NK-92 treated with Interleukin-12 subunit alpha and Interleukin-12 subunit beta, amount 100 ng/mL, for 24 hours (cell line): ENCODE data around the gene TIPIN.
"Not testable (repeated sequence)": the region's sequence is repeated elsewhere in the genome, so short reads cannot be mapped to it uniquely, and the experiment has no call there.

Experiments
- DNase-seq: peaks from one replicate; lab custom pipeline; 2025; lab: John Stamatoyannopoulos, UW

TIPIN gene

DNA sequence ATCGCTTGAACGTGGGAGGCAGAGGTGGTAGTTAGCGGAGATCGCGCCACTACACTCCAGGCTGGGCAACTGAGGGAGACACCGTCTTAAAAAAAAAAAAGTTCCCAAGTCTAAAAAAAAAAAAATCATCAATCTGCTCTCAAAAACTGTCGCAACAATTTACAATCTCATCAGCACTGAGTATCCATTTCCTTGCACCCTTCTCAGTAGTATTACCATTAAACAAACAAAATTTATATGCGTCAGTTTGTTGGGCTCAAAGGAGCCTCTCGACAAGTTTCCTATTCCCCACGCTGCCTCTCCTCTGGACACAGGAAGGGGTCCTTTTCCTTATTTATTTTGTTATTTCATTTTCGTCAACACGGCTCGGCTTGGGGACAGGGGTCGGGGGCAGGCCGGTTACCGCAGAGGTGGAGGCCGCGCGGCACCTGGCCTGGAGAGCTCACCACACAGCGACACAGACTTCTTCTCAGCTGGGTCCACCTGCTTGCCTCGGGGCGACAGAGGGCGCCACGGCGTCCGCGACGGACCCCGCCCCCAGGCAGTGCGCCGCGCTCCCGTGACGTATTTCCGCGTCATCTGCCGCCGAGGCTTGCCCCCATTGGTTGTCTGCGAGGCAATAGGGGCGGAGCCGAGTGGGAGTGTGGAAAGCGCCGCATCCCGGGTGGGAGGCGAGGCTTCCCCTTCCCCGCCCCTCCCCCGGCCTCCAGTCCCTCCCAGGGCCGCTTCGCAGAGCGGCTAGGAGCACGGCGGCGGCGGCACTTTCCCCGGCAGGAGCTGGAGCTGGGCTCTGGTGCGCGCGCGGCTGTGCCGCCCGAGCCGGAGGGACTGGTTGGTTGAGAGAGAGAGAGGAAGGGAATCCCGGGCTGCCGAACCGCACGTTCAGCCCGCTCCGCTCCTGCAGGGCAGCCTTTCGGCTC is 30.0 kb upstream of the TIPIN start, which contains the start of gene MAP2K1:
MAP2K1 (plus strand) TSS at position 709 of the 920 bp plus-strand sequence. CDS start 436 bp downstream, outside the sequence.
- peak; percentile 98 for DNase-seq

DNA sequence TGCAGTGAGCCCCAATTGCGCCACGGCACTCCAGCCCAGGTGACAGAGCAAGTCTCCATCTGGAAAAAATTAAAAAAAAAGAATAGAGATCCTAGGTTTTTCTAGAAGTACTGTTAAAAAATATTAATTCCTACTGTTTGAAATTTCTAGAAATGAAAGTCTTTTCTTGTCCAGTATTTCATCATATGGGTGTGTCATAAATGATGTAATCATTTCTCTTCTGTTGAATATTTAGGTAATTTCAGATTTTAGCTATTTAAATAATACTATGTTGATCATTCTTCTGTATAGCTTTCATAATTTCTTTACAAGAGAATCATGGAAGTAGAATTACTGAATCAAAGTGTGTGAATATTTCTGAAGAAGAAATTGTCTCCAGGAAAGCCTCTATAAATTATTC is 24.9 kb upstream of the TIPIN start:
- not testable (repeated sequence) for DNase-seq

DNA sequence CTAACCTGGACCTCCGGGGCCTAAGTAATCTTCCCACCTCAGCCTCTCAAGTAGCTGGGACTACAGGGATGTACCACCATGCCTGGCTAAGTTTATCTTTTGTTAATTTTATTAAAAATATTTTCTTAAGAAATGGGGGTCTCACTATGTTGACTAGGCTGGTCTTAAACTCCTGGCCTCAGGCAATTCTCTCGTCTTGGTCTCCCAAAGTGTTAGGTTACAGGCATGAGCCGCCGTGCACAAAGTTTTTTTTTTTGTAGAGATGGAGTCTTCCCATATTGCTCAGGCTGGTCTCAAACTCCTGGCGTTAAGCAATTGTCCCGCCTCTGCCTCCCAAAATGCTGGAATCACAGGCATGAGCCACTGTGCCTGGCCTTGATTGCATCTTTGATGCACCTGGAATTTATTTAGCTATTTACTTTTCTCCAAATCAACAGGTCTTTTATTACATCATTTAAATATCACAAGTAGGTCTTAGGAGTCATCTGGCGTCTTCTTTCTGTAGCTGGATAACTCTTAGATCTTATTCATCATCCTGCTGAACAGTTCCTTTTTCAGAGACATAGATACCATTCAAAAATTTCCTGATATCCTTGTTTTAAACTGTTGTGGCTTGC is 22.4 kb upstream of the TIPIN start:
- DNase-seq, result no peak

DNA sequence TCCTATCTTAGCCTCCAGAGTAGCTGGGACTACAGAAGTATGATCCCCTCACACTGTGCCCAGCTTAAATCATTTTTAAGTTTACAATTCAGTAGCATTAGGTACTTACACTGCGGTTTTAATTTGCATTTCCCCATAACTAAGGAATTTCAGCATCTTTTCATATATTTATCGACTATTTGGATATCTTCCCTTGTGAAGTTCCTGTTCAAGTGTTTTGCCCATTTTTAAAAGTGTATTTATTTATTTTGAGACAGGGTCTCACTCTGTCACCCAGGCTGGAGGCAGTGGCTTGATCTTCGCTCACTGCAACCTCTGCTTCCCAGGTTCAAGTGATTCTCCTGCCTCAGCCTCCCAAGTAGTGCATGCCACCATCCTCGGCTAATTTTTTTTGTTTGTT is 17.7 kb upstream of the TIPIN start:
- DNase-seq, result no peak

DNA sequence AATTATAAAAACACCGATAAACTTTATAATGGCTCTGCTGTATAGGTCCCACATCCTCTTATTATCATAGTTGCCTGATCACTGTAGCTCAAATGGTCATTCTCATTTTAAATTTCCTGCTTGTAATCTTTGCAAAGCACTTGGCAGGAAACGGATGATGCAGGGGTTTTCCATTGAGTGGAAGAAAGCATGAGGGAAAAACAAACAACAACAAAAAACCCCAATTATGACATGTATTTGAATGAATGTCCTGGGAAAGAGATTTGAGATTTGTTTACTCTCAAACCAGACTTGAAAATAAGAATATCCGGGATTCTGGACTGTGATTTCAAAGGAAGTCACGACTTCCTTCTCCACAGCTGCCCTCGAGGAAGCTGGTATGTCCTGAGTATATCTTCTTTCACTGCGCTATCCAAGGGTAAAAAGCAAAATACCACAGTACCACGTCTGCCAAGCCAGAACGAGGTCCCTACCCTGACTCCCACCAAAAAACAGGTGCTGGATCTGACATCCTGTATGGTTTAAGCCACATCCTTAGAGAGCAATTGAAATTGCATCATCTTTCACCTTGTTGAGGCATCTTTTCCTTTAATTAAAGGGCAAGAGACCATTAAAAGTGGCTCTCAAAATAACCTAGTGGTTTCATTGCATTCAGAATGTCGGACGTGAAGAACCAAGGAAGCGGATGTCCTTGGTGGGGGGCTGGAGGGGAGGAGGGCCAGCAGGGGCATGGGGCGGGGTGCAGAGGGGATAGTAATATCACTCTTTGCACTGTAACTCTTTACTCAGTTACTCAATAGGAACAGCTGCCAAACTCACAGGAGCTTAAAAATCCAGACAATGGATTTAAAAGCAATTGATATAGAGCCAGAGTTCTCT is 13.5 kb upstream of the TIPIN start:
- no peak for DNase-seq

DNA sequence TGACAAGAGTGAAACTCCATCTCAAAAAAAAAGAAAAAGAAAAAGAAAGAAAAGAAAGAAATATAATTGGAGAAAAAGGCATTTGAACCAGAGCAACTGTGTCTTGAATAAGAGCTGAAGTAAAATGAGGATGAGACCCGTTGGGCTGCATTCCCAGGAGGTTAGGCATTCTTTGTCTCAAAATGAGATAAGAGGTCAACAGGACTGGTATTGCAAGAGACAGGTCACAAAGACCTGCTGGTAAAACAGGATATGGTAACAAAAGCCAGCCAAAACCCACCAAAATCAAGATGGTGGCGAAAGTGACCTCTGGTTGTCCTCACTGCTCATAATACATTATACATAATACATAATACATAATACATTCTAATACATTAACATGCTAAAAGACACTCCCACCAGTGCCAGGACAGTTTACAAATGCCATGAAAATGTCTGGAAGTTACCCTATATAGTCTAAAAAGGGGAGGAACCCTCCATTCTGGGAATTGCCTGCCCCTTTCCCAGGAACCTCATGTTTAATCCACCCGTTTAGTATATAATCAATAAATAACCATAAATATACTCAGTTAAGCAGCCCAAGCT is 8.6 kb upstream of the TIPIN start:
- no peak for DNase-seq

DNA sequence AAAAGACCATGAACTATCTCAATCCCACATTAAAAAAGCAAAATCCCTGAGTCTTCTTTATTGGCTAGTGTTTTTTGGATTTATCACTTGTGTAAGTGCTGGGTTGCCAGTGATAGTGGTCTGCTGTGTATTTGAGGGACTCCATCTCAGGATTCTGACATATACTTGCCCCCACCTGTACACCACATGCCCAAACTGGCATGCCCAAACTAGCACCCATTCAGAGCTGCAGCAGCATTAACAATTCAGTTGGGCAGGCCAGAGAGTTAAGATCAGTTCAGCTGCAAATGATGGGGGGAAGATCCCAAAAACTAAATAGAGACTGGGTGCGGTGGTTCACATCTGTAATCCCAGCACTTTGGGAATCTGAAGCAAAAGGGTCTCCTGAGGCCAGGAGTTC is 6.3 kb upstream of the TIPIN start:
- DNase-seq, result no peak

DNA sequence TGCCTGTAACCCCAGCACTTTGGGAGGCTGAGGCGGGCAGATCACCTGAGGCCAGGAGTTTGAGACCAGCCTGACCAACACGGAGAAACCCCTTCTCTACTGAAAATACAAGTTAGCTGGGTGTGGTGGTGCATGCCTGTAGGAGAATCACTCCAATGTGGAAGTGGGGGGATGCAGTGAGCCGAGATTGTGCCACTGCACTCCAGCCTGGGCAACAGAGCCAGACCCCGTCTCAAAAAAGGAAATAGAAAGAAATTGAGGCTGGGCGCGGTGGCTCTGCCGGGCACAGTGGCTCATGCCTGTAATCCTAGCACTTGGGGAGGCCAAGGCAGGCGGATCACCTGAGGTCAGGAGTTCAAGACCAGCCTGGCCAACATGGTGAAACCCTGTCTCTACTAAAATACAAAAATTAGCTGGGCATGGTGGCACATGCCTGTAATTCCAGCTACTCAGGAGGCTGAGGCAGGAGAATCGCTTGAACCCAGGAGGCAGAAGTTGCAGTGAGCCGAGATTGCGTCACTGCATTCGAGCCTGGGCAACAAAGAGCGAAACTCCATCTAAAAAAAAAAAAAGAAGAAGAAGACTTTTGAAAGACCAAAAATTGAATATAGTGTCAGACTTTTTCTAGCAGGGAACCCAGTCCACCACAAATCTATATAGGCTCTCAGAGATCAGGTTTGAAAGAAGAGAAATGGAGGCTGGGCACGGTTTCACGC is 5.4 kb upstream of the TIPIN start:
- not testable (repeated sequence) for DNase-seq

DNA sequence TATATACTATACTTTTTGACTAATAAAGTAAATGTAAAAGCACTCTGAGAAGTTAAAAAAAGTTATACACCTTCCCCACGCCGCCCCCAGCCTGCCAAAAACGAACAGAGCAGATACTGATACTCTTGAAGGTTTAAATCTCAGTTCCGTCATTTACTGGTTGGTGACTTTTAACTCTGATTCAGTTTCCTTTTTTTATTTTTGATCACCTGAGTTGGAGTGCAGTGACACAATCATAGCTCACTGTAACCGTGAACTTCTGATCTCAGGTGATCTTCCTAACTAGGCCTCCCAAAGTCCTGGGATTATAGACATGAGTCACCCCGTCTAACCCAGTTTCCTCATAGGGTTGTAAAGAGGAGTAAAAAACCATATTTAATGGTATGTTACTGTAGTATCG is 3.3 kb upstream of the TIPIN start:
- no peak for DNase-seq

DNA sequence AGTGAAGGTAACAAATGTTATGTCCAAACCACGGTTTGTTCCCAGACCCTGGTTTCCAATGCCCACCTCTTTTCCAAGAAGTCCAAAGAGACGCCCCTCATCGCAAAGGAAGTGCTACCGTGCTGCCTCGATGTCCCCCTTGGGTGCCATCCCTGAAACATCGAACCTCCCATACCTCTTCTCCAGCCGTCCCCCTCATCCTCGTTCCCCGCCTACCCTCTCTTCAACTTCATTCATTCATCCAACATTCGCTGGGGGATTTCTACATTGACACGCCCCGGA is 467 bp downstream of the TIPIN start:
- DNase-seq, result no peak

DNA sequence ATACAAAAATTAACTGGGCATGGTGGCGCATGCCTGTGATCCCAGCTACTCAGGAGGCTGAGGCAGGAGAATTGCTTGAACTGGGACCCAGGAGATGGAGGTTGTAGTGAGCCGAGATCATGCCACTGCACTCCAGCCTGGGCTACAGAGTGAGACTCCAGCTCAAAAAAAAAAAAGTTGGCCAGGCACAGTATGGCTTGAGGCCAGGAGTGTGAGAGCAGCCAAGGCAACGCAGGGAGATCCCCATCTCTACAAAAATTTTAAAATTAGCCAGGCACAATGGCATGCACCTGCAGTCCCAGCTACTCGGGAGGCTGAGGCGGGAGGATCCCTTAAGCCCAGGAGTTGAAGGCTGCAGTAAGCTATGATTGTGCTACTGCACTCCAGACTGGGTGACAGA is 8.0 kb downstream of the TIPIN start:
- DNase-seq, result not testable (repeated sequence)

DNA sequence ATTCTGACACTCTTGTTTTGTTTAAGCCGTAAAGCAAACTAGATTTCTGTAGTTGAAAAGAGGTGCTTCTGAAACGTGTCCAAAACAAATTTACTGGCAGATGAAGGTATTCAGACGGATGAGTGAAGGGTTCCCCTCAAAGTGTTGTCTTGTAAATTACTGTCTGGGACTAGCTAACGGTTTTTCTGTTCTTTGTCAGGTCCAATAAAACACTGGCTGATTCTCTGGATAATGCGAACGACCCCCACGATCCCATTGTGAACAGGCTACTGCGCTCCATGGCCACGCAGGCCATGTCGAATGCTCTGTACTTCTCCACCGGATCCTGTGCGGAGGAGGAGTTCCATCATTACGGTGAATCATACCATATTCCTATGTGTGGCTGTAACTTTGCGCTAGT is 27.7 kb downstream of the TIPIN start:
- no peak for DNase-seq

DNA sequence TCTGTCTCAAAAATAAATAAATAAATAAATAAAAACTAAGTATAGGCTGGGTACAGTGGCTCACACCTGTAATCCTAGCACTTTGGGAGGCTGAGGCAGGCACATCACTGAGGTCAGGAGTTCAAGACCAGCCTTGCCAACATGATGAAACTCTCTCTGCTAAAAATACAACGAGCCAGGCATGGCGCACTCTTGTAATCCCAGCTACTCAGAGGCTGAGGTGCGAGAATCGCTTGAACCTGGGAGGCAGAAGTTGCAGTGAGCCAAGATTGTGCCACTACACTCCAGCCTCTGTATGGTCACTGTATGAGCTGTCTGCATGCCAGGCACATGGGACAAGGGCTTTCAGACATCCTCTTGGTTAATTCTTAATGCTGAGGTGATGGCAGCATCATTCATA is 28.7 kb downstream of the TIPIN start:
- DNase-seq, result no peak

DNA sequence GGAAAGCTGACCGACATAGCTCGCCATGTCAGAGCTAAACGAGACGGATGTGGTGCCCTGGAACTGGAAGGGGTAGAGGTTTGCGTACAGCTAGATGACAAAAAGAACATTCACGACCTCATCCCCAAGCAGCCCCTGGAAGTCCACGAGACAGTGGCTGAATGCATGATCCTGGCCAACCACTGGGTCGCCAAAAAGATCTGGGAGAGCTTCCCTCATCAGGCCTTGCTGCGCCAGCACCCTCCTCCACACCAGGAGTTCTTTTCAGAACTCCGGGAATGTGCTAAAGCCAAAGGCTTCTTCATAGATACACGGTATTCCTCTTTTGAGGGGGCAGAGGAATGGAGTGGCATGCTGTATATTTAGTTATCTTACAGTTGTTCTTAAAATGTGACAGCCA is 30.4 kb downstream of the TIPIN start:
- no peak for DNase-seq

DNA sequence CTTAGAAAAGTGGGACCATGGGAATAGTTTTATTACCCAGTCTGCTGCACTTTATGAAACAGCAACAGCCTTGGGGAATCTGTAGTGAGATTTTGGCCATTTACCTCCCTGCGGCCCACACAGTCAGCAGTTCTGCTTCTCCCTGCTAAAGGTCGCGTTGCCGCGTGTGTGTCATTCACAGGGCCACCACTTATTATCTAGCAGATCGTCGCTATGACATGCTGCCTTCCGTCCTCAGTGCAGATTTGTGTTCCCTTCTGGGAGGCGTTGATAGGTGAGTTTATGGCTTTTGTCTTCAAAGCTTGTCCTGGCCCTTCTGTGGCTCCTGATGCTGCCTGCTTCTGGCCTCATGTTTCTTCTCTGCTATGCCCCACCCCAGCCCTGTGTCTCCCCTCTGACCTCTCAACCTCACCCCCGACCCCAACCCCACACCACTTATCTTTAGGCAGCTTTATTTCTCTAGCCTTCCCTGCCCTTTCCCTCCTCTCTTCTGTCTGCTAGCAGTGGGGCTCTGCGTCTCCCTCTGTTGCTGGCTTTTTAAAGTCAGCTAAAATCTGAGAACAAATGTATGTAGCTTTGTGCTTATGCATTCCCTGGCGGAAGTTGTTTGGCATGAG is 33.1 kb downstream of the TIPIN start:
- DNase-seq, result no peak

DNA sequence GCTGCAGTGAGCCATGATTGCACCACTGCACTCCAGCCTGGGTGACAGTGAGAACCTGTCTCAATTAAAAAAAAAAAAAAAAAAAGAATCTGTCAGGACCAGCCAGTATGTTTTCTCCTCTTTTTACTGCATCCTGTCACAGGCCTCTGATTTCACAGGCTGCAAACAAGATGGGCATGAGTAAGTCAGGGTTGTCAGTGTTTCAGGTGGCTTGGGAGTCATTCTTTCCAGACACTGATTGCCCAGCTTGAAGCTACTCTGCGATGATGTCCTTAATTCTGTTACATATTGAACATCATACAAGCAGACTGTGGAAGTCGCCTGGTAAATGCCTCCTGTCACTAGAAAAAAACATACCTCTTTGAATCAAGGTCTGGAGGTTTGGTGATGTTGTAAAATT is 44.3 kb downstream of the TIPIN start:
- no peak for DNase-seq

DNA sequence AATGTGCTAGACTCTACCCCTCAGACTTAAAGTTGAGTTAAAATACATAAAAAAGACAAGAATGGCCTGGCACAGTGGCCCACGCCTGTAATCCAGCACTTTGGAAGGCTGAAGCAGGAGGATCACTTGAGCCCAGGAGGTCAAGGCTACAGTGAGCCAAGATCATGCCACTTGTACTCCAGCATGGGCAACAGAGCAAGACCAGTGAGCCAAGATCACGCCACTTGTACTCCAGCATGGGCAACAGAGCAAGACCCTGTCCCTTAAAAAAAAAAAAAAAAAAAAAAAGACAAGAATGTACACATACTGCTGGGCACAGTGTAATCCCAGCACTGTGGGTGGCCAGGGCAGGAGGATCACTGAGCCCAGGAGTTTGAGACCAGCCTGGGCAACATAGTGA is 45.7 kb downstream of the TIPIN start:
- DNase-seq, result no peak

DNA sequence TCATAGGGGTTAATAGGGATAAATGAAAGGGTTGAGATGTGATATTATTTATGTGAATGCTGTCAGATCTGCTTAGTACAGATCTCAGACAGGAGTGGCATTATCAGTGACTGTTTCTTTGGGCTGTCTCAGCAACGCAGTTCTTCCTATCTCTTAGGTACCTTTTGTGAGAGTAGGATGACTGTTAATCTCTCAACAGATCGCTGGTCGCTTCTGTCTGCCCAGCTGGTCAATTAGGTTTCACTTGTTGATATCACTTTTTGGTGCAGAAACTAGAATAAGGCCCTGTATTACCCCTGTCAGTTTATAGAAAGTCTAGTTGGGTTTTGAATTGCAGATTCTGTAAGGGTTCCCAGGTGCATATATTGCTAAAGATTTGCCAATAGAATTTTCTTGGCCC is 46.7 kb downstream of the TIPIN start:
- DNase-seq, result no peak

DNA sequence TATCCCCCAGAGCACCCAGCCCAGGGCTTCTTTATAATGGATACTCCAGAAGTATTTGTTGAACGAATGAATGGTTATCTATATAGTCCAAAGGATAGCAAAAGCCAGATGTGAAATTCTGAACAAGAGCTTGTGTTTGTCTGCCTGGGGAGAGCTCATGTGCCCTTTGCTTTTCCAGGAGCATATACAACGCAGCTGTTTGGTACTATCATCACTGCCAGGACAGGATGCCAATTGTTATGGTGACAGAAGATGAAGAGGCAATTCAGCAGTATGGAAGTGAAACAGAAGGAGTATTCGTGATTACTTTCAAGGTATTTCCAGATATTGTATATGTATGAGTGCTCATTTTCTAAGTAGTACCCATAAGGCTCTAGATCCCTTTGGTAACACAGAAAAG is 48.0 kb downstream of the TIPIN start:
- no peak for DNase-seq

DNA sequence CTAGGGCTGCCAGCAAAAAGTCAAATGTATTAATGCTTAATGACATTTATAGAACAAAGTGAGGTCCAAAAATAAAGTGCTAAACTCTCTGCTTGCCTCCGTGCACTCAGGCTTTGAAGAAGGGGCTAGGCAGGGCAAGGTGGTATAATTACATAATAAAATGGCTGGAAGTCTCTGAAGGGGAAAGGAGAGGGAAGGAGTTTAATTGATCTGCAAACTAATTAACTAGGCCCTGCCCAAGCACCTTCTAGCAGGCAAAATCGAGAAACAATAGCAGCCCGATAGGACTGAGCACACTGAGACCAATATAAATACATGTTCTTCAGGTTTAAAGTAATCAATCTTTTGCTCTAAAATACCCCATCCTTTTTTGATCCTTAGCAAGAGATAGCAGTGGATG is 50.1 kb downstream of the TIPIN start:
- no peak for DNase-seq

DNA sequence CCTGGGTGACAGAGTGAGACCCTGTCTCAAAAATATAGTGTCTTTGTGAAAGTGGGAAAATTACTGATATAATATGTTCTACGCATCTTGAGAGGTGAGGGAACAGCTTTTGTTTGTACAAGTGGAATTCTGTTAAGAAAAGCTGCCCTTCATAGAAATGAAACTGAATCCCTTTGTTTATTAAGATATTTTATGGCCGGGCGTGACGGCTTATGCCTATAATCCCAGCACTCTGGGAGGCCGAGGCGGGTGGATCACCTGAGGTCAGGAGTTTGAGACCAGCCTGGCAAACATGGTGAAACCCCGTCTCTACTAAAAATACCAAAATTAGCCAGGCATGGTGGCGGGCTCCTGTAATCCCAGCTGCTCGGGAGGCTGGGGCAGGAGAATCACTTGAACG is 52.1 kb downstream of the TIPIN start:
- DNase-seq, result not testable (repeated sequence)
